GM12891 (cell line): Measurements from ENCODE around the gene XPO1.
"Not testable (repeated sequence)": the region's sequence is repeated elsewhere in the genome, so short reads cannot be mapped to it uniquely, and the experiment has no call there.

Source experiments
- DNase-seq: peaks from one replicate; pipeline ENCODE4 v3.0.0; 2011; ENCODE audit warnings: low spot score; ENCODE audit not compliant: insufficient read length
- FAIRE-seq: peaks from 2 replicates; lab custom pipeline; 2011; peaks lifted over from hg19 to GRCh38; lab: Jason Lieb, UNC
- PAX5 ChIP-seq: IDR thresholded peaks from 2 replicates; pipeline ENCODE4 v1.6.1; 2011; ENCODE audit warnings: low read length, moderate library complexity, mild to moderate bottlenecking; ENCODE audit not compliant: insufficient read depth, severe bottlenecking
- POLR2A ChIP-seq: IDR thresholded peaks from 2 replicates; pipeline ENCODE4 v1.6.1; 2011; ENCODE audit warnings: low read depth, low read length, control low read depth
- POLR2AphosphoS5 ChIP-seq: IDR thresholded peaks from 2 replicates; pipeline ENCODE4 v1.6.1; 2011; ENCODE audit warnings: low read depth, low read length, control low read depth
- POU2F2 ChIP-seq: IDR thresholded peaks from 2 replicates; pipeline ENCODE4 v1.6.1; 2011; ENCODE audit warnings: low read depth, mild to moderate bottlenecking, control low read depth, low read length, moderate library complexity
- SPI1 ChIP-seq: IDR thresholded peaks from 2 replicates; pipeline ENCODE4 v1.6.1; 2011; ENCODE audit warnings: low read depth, low read length, control low read depth
- TAF1 ChIP-seq: IDR thresholded peaks from 2 replicates; pipeline ENCODE4 v1.6.1; 2011; ENCODE audit warnings: low read depth, low read length, control low read depth

XPO1 gene

DNA sequence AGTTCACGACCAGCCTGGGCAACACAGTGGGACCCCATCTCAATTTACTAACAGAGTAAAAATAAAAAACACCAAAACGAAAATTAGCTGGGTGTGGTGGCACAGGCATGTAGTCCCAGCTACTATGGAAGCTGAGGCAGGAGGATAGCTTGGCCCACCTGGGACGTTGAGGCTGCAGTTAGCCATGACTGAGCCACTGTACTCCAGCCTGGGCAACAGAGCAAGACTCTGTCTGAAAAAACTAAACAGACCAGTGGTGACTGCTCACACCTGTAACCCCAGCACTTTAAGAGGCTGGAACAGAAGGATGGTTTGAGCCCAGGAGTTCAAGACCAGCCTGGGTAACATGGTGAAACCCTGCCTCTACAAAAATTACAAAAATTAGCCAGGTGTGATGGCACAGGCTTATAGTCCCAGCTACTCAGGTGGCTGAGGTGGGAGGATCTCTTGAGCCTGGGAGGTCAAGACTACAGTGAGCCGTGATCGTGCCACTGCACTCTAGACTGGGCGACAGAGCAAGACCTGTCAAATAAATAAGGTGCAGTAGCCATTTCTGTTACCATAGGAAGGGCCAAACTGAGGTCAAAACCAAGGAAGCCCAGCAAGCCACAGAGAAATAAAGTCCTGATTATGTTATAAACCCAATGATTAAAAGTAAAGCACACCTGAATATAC is 81.3 kb downstream of the XPO1 start:
- no peak for DNase-seq
- no peak for TF ChIP-seq PAX5
- TF ChIP-seq POLR2A, result no peak
- no peak for TF ChIP-seq TAF1
- TF ChIP-seq POU2F2, result no peak
- no peak for TF ChIP-seq SPI1
- no peak for FAIRE-seq

DNA sequence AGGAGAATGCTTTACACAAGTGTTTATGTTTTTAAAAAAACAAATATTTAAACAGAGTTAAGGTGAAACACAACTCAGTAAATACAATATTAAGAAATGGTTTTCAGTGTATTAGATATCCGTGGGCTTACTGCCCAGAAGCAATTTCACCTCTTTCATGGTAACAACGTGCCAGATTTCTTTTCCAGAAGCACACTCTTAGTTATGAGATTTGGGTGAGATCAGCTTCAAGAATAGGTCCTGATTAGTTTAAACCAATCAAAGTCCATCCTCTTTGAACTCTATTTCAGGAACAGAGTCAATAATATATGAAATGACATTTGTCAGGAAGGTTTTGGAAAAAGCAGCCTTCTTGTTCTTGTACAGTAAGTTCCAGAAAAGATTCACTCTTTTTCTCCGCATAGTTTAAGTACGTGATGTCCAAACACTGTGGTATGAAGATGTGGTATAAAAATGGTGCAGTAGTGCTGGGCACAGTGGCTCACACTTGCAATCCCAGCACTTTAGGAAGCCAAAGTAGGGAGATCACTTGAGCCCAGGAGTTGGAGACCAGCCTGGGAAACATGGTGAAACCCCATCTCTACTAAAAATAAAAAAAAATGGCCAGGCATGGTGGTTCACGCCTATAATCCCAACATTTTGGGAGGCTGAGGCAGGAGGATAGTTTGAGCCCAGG is 81.9 kb downstream of the XPO1 start:
- FAIRE-seq (no peak), DNase-seq (no peak)
- no peak for TF ChIP-seq POLR2AphosphoS5
- TF ChIP-seq SPI1, result no peak
- no peak for TF ChIP-seq POU2F2
- TF ChIP-seq POLR2A, result no peak
- no peak for TF ChIP-seq TAF1
- no peak for TF ChIP-seq PAX5

DNA sequence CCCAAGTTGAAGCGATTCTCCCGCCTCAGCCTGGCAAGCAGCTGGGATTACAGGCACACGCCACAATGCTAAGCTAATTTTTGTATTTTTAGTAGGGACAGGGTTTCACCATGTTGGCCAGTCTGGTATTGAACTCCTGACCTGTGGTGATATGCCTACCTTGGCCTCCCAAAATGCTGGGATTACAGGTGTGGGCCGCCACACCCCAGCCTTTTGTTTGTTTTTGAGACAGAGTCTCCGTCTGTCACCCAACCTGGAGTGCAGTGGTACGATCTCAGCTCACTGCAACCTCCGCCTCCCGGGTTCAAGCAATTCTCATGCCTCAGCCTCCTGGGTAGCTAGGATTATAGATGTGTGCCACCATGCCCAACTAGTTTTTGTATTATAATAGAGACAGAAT is 83.2 kb downstream of the XPO1 start:
- not testable (repeated sequence) for FAIRE-seq, DNase-seq

- FAIRE-seq (no peak), DNase-seq (no peak)
- TF ChIP-seq POU2F2 (no peak), TAF1 (no peak), SPI1 (no peak)
These were observed 83.8 kb downstream of the XPO1 start for GRCh38 chr2:61454383-61454782.

- TF ChIP-seq TAF1 (no peak), SPI1 (no peak), POLR2AphosphoS5 (no peak), POU2F2 (no peak), PAX5 (no peak), POLR2A (no peak)
- no peak for DNase-seq
- no peak for FAIRE-seq
These were observed 85.8 kb downstream of the XPO1 start for GRCh38 chr2:61452392-61452791.

GRCh38 chr2:61451178-61451577 is 87.0 kb downstream of the XPO1 start:
- FAIRE-seq (no peak), DNase-seq (no peak)
- TF ChIP-seq TAF1 (no peak), POLR2AphosphoS5 (no peak), POU2F2 (no peak), PAX5 (no peak)

GRCh38 chr2:61450144-61450543 is 88.0 kb downstream of the XPO1 start:
- FAIRE-seq, result peak; percentile 67
- TF ChIP-seq SPI1 (peak; percentile 53), PAX5 (no peak), POLR2A (no peak), POU2F2 (no peak)
- DNase-seq, result no peak

- TF ChIP-seq TAF1 (no peak), SPI1 (no peak), POU2F2 (no peak), PAX5 (no peak), POLR2AphosphoS5 (no peak), POLR2A (no peak)
- DNase-seq (no peak), FAIRE-seq (no peak)
These were observed 89.9 kb downstream of the XPO1 start for GRCh38 chr2:61448229-61448628.

DNA sequence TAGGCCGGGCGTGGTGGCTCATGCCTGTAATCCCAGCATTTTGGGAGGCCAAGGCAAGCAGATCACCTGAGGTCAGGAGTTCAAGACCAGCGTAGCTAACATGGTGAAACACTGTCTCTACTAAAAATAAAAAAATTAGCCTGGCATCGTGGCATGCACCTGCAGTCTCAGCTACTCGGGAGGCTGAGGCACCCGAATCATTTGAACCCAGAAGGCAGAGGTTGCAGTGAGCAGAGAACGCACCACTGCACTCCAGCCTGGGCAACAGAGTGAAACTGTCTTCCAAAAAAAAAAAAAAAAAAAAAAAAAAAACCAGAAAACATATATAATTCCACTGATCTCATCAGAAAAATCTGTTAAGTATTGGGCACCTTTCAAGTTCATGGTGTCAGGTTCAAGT is 91.2 kb downstream of the XPO1 start:
- DNase-seq, FAIRE-seq: not testable (repeated sequence)

- FAIRE-seq (peak; percentile 97), DNase-seq (no peak)
- TF ChIP-seq TAF1 (no peak), POLR2AphosphoS5 (no peak), PAX5 (no peak), POU2F2 (peak; percentile 65; the same call in 1 of the 2 replicates), SPI1 (peak; percentile 98)
These were observed 94.7 kb downstream of the XPO1 start for GRCh38 chr2:61443342-61444041.
